Activated T-cell treated with anti-CD3 and anti-CD28 coated beads, Interleukin-2, amount 50 U/mL, for 48 hours (primary cell): ENCODE measurements around the gene RSPH3.
"Not testable (repeated sequence)": the region's sequence is repeated elsewhere in the genome, so short reads cannot be mapped to it uniquely, and the experiment has no call there.

ENCODE experiments used
- DNase-seq, 2 experiments: peaks; one replicate each; pipeline ENCODE4 v3.0.0-alpha.2; 2020

Gene RSPH3

GRCh38 chr6:159023893-159024292, 23.9 kb upstream of the RSPH3 start:
- DNase-seq: peak in 1 of 2 experiments; percentile 50

GRCh38 chr6:159020011-159020410, 20.0 kb upstream of the RSPH3 start:
- DNase-seq: no peak

GRCh38 chr6:159017757-159018559, 18.0 kb upstream of the RSPH3 start:
- DNase-seq: no peak

GRCh38 chr6:159014406-159014805, 14.4 kb upstream of the RSPH3 start:
- no peak for DNase-seq

DNA sequence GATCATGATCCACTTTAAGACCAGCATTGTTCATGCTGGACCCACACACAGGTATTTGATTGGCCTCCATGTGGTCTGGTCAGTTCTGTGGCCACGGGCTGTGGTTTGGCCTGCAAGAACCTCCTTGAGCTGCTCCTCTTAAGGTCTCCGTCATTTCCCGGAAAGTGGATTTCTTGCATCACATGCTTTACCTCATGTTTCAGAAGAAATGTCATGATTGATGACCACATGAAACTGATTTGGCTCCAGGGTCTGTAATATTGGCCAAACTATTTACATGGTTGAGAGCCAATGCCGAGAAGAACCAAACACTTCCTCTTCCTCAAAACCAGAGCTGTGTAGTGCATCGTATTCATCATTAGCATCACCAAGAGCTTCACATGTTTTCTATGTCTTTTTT, 13.2 kb upstream of the RSPH3 start:
- DNase-seq: no peak

GRCh38 chr6:159012201-159012600, 12.2 kb upstream of the RSPH3 start:
- no peak for DNase-seq

GRCh38 chr6:159010037-159010612, 10.1 kb upstream of the RSPH3 start:
- DNase-seq: not testable (repeated sequence)

DNA sequence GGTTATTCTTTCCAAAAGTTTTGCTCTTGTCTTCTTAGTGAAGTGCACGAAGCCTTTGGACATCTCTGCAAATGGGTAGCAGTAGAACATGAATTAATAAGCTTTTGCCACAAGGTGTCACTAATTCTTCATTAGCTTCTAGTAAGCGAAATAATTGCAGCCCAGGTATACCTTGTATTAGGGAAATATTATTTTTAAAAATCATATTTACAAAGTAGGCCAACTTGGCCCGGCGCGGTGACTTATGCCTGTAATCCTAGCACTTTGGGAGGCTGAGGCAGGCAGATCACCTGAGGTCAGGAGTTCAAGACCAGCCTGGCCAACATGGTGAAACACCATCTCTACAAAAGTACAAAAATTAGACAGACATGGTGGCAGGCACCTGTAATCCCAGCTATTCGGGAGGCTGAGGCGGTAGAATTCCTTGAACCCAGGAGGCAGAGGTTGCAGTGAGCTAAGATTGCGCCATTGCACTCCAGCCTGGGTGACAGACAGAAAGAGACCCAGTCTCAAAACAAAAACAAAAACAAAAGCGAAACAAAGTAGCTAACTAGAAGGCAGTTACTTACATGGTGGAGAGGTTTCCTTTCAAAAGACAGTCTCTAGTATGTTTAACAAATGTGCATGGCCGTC, 8.8 kb upstream of the RSPH3 start:
- peak; percentile 38 to 46 for DNase-seq

- DNase-seq: no peak
Measured at GRCh38 chr6:159007510-159007909, 7.5 kb upstream of the RSPH3 start.

DNA sequence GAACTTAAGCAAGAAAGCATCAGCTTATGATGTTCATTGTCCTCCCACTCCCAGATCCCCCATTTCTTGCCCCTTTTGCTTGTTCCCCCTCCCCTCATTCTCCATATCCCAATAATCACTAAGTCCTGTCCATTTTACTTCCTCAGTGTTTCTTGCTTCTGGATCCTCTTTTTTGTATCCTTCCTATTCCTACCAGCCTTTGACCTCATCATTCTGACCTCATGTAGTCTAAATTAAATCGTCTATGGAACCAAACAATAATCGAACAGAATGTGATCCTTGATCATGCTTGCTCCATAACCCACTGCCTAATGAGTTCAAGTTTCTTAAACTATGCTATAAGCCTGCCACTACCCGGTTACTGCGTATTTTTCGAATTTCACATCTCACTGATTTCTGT, 5.4 kb upstream of the RSPH3 start:
- DNase-seq: no peak

DNA sequence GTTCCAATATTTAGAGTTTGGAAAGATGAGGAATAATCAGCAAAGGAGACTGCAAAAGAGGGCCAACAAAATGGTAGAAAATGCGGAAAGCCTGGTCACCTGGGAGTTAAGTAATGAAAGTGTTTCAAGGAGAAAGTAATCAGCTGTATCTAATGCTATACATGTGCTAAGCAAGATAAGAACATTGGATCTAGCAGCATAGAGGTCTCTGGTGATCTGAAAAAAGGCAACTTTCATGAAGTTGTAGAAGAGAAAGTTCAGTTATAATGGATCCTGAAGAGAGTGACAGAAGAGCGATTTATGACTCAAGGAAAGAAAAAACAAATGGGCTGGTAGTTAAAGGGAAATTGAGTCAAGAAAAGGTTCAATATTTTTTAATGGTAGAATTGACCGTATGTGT, 4.6 kb upstream of the RSPH3 start:
- no peak for DNase-seq

DNA sequence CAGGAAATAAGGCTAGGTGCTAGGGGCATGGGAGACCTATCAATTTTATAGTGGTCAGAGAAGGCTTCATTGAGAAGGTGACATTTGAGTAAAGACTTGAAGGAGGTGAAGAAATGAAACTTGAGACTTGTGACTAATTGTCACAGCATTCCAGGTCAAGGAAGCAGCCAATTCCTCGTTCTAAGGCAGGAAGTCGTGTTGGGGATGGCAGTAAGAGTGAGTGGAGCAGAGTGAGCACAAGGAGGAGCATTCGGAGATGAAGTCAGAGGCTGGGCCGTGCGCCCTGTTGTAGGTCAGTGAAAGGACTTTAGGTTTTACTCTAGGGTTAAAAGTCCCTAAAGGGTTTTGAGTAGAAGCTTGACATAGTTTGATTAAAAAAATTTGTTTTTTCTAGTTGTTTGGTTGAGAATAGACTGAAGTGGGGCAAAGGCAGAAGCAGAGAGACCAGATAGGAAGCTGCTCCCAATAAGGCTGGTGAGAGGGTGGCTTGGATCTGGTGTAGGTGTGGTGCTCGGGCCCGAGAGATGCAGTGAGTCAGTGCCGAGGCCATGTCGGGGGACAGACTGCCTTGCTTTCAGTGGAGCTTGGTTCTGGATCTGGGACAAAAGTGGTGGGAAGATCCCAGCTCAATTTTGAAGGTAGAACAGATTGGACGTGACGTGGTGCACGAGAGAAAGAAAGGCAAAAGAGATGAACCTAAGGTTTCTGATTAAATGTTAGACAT, 2.6 kb upstream of the RSPH3 start:
- no peak for DNase-seq

DNA sequence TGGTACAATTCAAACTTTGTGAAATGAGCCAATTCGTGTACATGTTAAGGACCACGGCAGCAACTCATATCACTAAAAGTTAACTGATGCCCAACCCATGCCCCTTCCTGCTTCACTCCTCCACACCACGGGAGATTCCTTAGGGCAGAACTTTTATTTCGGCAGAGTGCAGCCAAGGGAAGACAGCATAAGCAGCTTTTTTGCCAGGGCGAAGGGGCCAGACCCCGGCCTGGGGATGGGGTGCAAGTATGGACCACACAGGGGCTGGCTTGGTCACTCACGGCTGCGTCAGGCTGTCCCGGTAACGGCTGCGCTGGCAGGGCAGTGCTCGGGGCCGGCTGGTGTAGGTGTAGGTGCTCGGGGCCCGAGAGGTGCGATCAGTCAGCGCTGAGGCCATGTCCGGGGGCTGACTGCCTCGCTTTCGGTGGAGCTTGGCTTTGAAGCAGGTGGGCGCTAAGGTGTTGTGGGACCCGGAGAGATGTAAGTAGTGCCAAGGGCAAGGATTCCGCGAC, 792 bp downstream of the RSPH3 start:
- DNase-seq: no peak

GRCh38 chr6:158996856-158997255, 3.1 kb downstream of the RSPH3 start:
- no peak for DNase-seq

- DNase-seq: no peak
Measured at GRCh38 chr6:158993639-158994038, 6.4 kb downstream of the RSPH3 start.

DNA sequence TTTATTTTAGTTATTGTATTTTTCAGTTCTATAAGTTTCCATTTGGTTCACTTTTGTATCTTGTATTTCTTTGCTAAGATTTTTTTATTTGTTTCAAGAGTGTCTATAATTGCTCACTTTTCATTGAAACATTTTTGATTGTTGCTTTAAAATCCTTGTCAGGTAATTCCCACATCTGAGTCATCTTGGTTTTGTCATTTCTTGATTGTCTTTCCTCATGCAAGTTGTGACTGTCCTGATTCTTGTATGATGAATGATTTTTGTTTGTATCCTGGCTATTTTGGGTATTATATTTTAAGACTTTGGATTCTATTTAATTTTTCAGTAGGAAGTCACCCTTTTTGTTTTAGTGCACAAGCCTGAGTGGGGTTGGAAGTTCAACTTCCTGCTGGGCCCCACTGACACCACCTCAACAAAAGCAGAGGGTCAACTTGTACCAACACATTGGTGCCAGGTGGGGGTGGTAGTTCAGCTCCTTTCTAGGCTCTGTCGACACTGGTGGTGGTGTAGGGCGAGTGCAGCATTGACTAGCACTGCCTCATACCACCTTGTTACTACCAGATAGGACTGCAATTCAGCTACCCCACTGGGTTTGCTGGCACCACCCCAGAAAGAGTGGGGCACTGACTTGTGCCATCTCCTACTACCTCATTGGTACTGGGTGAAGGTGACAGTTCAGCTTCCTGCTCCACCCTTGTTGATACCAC, 8.8 kb downstream of the RSPH3 start:
- peak; percentile 41 to 46 for DNase-seq

DNA sequence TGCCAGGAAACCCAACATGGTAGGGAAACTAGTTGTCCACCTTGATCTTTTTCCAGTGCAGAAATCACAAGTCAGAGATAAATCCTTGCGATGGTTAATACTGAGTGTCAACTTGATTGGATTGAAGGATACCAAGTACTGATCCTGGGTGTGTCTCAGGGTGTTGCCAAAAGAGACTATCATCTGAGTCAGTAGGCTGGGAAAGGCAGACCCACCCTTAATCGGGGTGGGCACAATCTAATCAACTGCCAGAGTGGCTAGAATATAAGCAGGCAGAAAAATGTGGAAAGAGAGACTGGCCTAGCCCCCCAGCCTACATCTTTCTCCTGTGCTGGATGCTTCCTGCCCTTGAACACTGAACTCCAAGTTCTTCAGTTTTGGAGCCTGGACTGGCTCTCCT, 10.3 kb downstream of the RSPH3 start:
- not testable (repeated sequence) for DNase-seq

DNA sequence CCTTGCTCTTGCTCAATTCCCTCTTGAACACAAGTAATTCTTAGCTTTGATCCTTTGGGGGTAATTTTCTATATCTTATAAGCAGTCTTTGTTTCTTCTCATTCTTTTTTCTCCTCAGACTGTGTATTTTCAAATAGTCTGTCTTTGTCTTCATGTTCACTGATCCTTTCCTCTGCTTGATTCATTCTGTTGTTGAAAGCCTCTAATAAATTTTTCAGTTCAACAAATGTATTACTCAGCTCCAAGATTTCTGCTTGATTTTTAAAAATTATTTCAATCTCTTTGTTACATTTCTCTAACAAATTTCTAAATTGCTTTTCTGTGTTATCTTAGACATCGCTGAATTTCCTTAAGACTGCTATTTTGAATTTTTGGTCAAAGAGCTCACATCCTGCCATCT, 11.5 kb downstream of the RSPH3 start:
- DNase-seq: no peak

- DNase-seq: no peak
Measured at GRCh38 chr6:158987657-158988056, 12.3 kb downstream of the RSPH3 start.

- DNase-seq: no peak
Measured at GRCh38 chr6:158978757-158979156, 21.2 kb downstream of the RSPH3 start.

DNA sequence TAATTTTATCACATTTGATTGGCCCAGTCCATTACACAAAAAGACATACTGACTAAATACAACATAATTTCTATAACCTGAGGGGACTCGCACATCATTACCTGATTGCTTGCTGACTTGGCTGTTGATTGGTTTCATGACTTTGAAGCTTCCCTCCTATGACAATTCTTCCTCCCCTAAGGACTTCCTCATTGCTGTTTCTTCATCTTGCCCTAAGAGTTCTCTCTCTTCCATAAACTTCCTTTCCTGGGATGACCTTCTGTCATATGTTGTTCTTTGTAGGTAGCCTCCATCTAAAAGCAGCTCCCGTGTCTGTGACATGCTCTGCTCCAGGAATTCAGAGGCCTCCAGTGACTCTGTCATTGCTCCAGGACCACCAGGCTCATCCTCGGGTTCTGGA, 22.6 kb downstream of the RSPH3 start:
- DNase-seq: no peak
